IPS DF 4.7 (cell line): ENCODE measurements around the gene MYF6.
"Not testable (repeated sequence)": the region's sequence is repeated elsewhere in the genome, so short reads cannot be mapped to it uniquely, and the experiment has no call there.

ENCODE experiments used
- DNase-seq: peaks from one replicate; pipeline ENCODE4 v3.0.0-alpha.2; 2013; ENCODE audit warnings: low spot score; ENCODE audit errors: extremely low read depth

Gene MYF6

GRCh38 chr12:80707126-80707829 lies at the start of gene MYF6:
MYF6 (plus strand) TSS chr12:80707634; CDS start chr12:80707720, 86 bp downstream.
- DNase-seq: no peak

GRCh38 chr12:80659512-80660063 lies 47.8 kb upstream of the MYF6 start:
- no peak for DNase-seq

GRCh38 chr12:80662586-80662985 lies 44.8 kb upstream of the MYF6 start:
- DNase-seq: no peak

GRCh38 chr12:80670214-80670613 lies 37.2 kb upstream of the MYF6 start:
- no peak for DNase-seq

GRCh38 chr12:80676042-80676636 lies 31.3 kb upstream of the MYF6 start:
- not testable (repeated sequence) for DNase-seq

- DNase-seq: no peak
Observed at GRCh38 chr12:80676856-80677255, 30.6 kb upstream of the MYF6 start.

- no peak for DNase-seq
Observed at GRCh38 chr12:80677994-80678393, 29.4 kb upstream of the MYF6 start.

- no peak for DNase-seq
Observed at GRCh38 chr12:80679346-80680131, 27.9 kb upstream of the MYF6 start.

GRCh38 chr12:80681287-80681686 lies 26.1 kb upstream of the MYF6 start:
- DNase-seq: no peak

- no peak for DNase-seq
Observed at GRCh38 chr12:80681786-80682185, 25.6 kb upstream of the MYF6 start.

GRCh38 chr12:80684077-80684495 lies 23.3 kb upstream of the MYF6 start:
- peak; percentile 89 for DNase-seq

GRCh38 chr12:80690090-80690489 lies 17.3 kb upstream of the MYF6 start:
- DNase-seq: no peak

- DNase-seq: no peak
Observed at GRCh38 chr12:80690513-80690912, 16.9 kb upstream of the MYF6 start.

GRCh38 chr12:80692114-80692513 lies 15.3 kb upstream of the MYF6 start:
- no peak for DNase-seq

- DNase-seq: no peak
Observed at GRCh38 chr12:80697270-80697887, 10.1 kb upstream of the MYF6 start.

- no peak for DNase-seq
Observed at GRCh38 chr12:80698256-80698655, 9.2 kb upstream of the MYF6 start.

- no peak for DNase-seq
Observed at GRCh38 chr12:80698847-80699542, 8.4 kb upstream of the MYF6 start.

- DNase-seq: no peak
Observed at GRCh38 chr12:80700327-80700726, 7.1 kb upstream of the MYF6 start.

- DNase-seq: no peak
Observed at GRCh38 chr12:80701388-80701787, 6.0 kb upstream of the MYF6 start.

GRCh38 chr12:80702889-80703805 lies 4.3 kb upstream of the MYF6 start:
- no peak for DNase-seq
